B cell (primary cell): ENCODE data around the gene PLA2G2F.

Experiments used
- CTCF ChIP-seq: fragments of 200-600 bp; IDR thresholded peaks from one replicate; pipeline ENCODE4 v1.8.0; 2022; ENCODE audit warnings: antibody characterized with exemption, mild to moderate bottlenecking
- EZH2 ChIP-seq: IDR thresholded peaks from 2 replicates; pipeline ENCODE4 v1.6.1; 2012; ENCODE audit warnings: borderline replicate concordance, low read depth, mild to moderate bottlenecking, moderate library complexity, low read length; ENCODE audit not compliant: insufficient read depth, poor library complexity, severe bottlenecking

- no peak for TF ChIP-seq CTCF
- TF ChIP-seq EZH2 = no peak
Measured at GRCh38 chr1:20115916-20116315, 23.2 kb upstream of the PLA2G2F start.
